ENCODE measurements around the gene MGRN1.

DNA sequence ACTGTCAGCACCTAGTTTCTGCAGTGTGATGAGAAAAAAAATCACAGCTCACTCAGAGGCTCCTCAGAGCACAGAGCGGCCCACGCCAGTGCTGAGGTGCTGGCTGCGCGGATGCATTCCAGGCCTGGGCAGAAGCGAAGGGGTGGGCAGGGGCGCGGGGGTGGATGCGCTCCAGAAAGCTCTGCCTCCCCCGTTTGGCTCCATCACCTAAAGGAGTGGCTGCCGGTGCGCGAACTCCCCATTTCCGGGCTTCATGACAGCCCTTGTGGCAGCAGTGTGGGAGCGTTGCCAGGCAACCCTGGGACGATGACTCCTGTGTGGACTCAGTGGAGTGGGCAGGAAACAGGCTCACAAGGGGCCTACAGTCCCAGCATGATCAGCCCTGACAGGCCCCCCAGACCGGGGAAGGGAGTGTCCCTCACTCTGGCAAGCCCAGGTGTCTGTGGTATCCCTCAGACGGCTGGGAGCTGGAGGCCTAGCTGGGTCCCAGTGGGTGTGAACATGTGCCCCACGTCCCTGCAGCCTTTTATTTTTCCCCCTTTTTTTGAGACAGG, 35.9 kb downstream of the MGRN1 start:
- TF ChIP-seq CTCF (IDR thresholded peaks at IDR 0.05; ENCODE audit: insufficient read depth, low read length) (no peak), POLR2AphosphoS5 (IDR thresholded peaks at IDR 0.05; ENCODE audit: low read depth) (no peak)
